Subcutaneous adipose tissue (tissue), 4 donors: Measurements from ENCODE around the gene ZNF497. TPM values are rescaled to one million over a fixed set of nuclear protein-coding genes. Genes with fewer than 3 reads are reported as not detected.

Source experiments
- CTCF ChIP-seq: fragments of 450-650 bp; IDR thresholded peaks from one replicate; pipeline ENCODE4 v1.5.1; 2016; ENCODE audit warnings: low read depth, mild to moderate bottlenecking, control low read depth, antibody characterized with exemption, moderate library complexity
- total RNA-seq, 4 donors: library from RNA; depleted of rRNA; stranded (reverse); fragments of >200 nt; gene quantifications; one replicate each; pipeline ENCODE4 v1.1.0, GENCODE V29; 2016

The ZNF497 gene
- total RNA-seq, 4 donors from 2014 or later: 0.51 to 4.1 (median 0.88) TPM; not detected in 1

- TF ChIP-seq CTCF: no peak
Measured at GRCh38 chr19:58395979-58396627, 33.6 kb upstream of the ZNF497 start.

DNA sequence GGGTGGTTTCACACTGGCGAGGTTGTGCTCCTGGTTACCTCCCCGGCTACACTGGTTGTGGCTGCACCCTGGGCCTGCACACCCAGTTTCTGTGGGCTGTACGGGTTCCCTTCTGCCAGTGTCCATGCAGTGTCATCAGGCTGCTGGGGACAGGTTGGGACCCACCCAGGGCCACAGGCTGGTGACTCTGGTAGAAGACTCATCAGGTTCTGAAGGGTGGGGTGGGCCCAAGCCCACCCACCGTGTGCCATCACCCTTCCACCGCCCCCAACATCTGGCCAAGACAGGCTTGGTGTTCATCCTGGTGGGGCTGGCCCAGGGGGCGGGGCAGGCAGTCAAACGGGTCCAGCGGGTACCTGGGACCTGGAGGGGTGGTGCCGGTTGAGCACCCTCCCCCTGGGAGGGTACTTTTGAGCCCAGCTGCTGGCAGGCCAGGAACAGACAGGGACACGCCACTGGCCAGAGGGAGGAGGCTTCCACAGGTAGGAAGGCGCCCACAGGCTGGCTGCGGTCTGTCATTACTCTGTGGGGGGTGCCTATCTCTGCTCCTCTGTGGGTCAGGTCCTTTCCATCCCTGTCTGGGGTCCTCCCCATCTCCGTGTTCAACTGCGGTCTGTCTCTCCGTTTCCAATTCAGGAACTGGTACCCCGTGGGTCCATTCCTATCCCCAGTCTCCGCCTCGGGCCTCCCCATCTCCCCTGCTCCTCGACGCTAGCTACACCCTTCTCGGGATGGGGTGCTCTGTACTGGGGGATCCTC is 32.8 kb upstream of the ZNF497 start, which contains the start of gene RNF225:
TSS of gene RNF225 (plus strand) at position 437 of the 759 bp plus-strand sequence. CDS start 434 bp downstream, outside the sequence.
- TF ChIP-seq CTCF: no peak

GRCh38 chr19:58394821-58395219 is 32.3 kb upstream of the ZNF497 start:
- TF ChIP-seq CTCF: no peak

- no peak for TF ChIP-seq CTCF
Measured at GRCh38 chr19:58393725-58394033, 31.1 kb upstream of the ZNF497 start.

- no peak for TF ChIP-seq CTCF
Measured at GRCh38 chr19:58392945-58393724, 30.6 kb upstream of the ZNF497 start.

GRCh38 chr19:58388175-58388526 is 25.6 kb upstream of the ZNF497 start:
- TF ChIP-seq CTCF: no peak
